Superior temporal gyrus (tissue), 1 donor: Measurements from ENCODE around the gene ZBED1.
"Not testable (repeated sequence)": the region's sequence is repeated elsewhere in the genome, so short reads cannot be mapped to it uniquely, and the experiment has no call there.

Experiments
- DNase-seq: peaks from one replicate; pipeline ENCODE4 v3.0.0-alpha.2; 2016; ENCODE audit errors: extremely low spot score

Gene ZBED1

DNA sequence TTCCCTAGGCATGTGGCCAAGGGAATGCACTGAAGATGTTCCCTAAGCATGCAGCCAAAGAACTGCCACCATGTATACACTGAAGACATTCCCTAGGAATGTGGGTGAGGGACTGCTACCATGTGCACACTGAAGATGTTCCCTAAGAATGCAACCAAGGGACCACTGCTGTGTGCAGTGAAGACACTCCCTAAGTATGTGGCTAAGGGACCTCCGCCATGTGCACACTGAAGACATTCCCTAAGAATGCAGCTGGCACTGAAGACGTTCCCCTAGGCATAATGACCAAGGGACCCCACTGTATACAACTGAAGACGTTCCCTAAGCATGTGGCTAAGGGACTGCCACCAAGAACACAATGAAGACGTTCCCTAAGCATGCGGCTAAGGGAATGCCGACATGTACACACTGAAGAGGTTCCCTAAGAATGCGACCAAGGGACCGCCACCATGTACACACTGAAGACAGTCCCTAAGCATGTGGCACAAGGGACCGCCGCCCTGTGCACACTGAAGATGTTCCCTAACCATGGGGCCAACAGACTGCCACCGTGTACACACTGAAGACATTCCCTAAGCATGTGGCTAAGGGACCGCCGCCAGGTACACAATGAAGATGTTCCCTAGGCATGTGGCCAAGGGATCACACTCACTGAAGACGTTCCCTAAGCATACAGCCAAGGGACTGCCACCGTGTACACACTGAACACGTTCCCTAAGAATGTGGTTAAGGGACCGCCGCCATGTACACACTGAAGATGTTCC lies 25.6 kb downstream of the ZBED1 start:
- no peak for DNase-seq

DNA sequence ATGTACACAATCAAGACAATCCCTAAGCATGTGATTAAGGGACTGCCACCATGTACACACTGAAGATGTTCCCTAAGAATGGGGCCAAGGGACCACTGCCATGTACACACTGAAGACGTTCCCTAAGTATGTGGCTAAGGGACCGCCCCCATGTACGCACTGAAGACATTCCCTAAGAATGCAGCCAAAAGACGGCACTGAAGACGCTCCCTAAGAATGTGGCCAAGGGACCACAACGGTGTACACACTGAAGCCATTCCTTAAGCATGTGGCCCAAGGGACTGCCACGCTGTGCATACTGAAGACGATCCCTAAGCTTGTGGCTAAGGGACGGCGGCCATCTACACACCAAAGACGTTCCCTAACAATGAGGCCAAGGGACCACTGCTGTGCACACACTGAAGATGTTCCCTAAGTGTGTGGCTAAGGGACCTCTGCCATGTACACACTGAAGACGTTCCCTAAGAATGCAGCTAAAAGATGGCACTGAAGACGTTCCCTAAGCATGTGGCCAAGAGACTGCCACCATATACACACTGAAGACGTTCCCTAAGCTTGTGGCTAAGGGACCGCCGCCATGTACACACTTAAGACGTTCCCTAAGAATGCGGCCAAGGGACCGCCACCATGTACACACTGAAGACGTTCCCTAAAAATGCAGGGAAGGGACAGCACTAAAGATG lies 26.4 kb downstream of the ZBED1 start:
- no peak for DNase-seq

DNA sequence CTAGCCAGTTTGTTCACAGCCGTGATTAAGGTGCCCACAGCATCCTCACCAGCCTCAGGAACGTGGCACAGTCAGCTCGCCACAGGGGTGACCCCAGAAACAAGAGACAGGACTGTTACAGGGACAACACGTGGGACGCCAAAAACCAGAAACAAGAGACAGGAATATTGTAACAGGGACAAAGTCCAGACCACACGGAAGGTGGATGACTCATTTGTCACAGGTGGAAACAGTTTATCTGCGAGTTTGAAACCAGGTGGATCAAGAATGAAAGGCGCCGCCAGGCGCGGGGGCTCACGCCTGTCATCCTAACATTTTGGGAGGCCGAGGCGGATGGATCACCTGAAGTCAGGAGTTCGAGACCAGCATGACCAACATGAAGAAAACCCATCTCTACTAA lies 27.7 kb downstream of the ZBED1 start:
- DNase-seq, result not testable (repeated sequence)

DNA sequence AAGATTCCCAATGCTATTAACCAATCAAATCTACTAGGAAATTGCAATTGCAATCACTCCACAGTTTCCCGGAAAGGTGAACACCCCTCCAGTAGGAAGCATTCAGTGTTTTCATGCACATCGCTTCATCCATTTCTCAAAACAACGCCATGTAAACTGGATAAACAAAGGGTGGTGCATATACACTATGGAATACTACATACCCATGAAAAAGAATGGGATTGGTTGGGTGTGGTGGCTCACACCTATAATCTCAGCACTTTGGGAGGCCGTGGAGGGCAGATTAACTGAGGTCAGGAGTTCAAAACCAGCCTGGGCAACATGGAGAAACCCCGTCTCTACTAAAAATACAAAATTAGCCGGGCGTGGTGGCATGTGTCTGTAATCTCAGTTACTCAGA lies 29.1 kb downstream of the ZBED1 start:
- DNase-seq, result no peak

DNA sequence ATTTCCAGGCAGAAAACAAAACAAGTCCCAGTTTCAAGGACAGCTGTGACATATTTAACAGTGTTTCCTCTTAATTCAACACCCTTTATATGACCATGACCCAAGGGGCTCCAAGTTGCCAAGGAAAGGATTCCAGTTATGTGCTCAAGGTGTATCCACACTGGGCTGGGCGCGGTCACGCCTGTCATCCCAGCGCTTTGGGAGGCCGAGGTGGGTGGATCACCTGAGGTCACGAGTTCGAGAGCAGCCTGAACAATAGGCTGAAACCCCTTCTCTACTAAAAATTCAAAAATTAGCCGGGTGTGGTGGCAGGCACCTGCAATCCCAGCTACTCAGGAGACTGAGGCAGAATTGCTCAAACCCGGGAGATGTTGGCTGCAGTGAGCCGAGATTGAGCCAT lies 29.6 kb downstream of the ZBED1 start:
- DNase-seq, result not testable (repeated sequence)

DNA sequence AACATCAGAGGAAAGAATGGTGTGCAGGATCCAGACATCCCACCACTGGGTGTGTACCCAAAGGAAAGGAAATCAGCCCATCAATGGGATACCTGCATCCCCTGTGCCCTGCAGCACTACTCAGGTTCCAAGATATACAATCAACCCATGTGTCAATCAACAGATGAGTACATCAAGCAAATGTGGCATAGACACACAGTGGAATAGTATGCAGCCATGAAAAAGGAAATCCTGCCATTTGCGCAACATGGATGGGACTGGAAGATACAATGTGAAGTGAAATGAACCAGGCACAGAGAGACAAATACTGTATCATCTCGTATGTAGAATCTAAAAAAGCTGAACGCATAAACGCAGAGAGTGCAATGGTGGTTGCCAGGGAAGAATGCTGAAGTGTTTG lies 30.9 kb downstream of the ZBED1 start:
- not testable (repeated sequence) for DNase-seq

DNA sequence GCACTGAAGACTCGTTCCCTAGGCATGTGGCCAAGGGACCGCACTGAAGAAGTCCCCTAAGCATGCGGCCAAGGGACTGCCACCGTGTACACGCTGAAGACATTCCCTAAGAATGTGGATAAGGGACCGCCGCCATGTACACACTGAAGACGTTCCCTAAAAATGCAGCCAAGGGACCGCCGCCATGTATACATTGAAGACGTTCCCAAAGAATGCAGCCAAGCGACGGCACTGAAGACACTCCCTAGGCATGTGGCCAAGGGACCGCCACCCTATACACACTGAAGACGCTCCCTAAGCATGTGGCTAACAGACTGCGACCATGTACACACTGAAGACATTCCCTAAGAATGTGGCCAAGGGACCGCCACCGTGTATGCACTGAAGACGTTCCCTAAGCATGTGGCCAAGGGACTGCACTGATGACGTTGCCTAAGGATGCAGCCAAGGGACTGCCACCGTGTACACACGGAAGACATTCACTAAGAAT lies 31.5 kb downstream of the ZBED1 start:
- DNase-seq, result no peak

DNA sequence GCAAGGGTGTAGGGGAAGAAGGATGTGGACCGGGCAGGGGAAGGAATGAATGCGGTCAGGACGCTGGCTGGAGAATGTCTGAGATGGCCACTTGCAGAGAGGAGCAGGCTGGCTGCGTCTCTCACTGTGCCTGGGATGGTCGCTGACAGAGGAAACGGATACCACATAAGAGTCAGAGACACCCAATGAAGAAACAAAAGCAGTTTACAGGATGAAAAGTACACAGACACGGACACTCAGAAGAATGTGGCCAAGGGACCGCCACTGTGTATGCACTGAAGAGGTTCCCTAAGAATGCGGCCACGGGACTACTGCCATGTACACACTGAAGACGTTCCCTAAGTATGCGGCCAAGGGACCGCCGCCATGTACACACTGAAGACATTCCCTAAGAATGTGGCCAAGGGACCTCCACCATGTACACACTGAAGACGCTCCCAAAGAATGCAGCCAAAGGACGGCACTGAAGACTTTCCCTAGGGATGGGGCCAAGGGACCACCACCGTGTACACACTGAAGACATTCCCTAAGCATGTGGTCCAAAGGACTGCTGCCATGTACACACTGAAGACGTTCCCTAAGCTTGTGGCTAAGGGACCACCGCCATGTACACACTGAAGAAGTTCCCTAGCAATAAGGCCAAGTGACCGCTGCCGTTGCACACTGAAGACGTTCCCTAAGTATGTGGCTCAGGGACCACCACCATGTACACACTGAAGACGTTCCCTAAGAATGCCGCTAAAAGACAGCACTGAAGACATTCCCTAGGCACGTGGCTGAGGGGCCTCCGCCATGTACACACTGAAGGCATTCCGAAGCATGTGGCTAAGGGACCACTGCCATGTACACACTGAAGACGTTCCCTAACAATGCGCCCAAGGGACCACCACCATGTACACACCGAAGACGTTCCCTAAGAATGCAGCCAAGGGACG lies 32.2 kb downstream of the ZBED1 start:
- no peak for DNase-seq

DNA sequence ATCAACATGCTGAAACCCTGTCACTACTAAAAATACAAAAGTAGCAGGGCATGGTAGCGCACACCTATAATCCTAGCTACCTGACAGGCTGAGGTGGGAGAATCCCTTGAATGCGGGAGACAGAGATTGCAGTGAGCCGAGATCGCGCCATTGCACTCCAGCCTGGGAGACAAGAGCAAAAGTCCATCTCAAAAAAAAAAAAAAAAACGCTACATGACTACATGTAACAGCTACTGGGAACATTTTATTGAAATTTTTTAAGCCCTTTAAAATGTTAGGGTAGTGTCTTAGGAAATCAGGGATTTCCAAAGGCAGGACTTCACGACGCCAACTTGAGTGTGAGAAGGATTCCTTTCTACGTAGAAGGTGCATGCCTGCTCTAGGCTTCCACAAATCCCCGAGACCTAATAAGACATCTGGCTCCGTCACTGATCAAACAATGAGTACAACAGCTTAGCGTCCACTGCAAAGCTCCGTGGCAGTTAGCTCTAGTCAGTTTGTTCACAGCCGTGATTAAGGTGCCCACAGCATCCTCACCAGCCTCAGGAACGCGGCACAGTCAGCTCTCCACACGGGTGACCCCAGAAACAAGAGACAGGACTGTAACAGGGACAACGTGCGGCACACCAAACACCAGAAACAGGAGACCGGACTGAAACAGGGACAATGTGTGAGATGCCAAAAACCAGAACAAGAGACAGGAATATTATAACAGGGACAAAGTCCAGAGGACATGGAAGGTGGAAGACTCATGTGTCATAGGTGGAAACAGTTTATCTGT lies 33.7 kb downstream of the ZBED1 start:
- DNase-seq, result no peak

DNA sequence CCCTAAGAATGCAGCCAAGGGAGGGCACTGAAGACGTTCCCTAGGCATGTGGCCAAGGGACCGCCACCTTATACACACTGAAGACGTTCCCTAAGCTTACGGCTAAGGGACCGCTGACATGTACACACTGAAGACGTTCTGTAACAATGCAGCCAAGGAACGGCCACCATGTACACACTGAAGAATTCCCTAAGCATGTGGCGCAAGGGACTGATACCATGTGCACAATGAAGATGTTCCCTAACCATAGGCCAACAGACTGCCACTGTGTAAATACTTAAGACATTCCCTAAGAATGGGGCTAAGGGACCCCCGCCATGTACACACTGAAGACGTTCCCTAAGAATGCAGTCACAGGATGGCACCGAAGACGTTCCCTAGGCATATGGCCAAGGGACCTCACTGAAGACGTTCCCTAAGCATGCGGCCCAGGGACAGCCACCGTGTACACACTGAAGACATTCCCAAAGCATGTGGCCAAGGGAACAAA lies 36.1 kb downstream of the ZBED1 start:
- DNase-seq, result no peak

DNA sequence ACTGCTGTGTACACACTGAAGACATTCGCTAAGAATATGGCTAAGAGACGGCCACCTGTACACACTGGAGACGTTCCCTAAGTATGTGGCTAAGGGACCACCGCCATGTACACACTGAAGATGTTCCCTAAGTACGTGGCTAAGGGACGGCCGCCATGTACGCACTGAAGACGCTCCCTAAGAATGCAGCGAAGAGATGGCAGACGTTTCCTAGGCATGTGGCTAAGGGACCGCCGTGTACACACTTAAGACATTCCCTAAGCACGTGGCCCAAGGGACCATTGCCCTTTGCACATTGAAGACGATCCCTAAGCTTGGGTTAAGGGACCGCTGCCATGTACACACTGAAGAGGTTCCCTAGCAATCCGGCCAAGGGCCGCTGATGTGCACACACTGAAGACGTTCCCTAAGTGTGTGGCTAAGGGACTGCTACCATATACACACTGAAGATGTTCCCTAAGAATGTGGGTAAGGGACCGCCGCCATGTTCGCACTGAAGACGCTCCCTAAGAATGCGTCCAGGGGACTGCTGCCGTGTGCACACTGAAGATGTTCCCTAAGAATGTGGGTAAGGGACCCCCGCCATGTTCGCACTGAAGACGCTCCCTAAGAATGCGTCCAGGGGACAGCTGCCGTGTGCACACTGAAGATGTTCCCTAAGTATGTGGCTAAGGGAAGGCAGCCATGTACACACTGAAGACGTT lies 36.7 kb downstream of the ZBED1 start:
- no peak for DNase-seq

DNA sequence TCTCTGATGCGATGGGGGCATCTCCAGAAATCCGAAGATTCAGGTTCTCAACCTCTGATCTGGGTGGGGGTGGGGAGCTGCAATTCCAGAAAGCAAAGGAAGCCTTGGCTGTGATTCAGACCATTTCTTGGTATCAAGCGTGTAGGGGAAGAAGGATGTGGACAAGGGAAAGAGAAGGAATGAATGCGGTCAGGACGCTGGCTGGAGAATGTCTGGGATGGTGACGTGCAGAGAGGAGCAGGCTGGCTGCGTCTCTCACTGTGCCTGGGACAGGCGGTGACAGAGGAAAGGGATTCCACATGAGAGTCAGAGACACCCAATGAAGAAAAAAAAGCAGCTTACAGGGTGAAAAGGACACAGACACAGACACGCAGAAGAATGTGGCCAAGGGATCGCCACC lies 37.3 kb downstream of the ZBED1 start:
- not testable (repeated sequence) for DNase-seq

DNA sequence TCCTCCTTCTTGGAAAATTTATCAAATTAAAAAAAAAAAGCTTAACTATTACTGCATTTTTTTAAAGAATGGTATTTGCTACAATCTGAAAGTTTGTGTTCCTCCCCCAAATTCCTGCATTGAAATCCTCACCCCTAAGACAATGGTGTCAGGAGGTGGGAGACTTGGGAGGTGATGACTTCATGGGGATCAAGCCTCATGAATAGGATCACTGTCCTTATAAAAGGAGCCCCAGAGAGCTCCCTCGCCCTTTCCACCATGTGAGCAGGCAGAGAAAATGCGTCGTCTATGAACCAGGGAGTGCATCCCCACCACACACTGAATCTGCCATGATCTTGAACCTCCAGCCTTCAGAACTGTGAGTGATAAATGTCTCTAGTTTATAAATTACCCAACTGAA lies 38.0 kb downstream of the ZBED1 start:
- no peak for DNase-seq

DNA sequence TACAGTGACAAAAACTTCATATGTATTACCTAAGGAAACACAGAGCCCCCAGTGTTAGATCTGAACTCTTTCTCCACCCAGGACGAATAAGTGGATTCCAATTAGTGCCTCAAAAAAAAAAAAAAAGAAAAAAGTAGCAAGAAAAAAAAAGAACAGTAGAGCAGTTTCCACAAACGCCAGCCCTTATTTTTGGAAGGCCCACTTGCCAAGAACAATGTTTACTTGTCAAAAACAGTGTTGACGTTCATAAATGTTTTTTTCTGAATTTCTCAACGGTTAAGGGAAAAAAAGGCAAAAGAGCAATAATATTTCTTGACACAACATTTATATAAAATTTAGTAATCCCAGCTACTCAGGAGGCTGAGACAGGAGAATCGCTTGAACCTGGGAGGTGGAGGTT lies 38.7 kb downstream of the ZBED1 start:
- peak; percentile 10 for DNase-seq

DNA sequence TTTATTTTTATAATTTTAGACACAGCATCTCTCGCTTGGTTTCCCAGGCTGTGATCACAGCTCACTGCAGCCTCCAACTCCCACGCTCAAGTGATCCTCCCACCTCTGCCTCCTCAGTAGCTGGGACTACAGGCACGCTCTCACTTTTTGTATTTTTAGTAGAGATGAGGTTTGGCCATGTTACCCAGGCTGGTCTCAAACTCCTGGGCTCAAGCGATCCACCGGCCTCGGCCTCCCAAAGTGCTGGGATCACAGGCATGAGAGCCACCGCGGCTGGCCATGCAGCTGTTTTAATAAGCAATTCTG lies 39.1 kb downstream of the ZBED1 start:
- no peak for DNase-seq

DNA sequence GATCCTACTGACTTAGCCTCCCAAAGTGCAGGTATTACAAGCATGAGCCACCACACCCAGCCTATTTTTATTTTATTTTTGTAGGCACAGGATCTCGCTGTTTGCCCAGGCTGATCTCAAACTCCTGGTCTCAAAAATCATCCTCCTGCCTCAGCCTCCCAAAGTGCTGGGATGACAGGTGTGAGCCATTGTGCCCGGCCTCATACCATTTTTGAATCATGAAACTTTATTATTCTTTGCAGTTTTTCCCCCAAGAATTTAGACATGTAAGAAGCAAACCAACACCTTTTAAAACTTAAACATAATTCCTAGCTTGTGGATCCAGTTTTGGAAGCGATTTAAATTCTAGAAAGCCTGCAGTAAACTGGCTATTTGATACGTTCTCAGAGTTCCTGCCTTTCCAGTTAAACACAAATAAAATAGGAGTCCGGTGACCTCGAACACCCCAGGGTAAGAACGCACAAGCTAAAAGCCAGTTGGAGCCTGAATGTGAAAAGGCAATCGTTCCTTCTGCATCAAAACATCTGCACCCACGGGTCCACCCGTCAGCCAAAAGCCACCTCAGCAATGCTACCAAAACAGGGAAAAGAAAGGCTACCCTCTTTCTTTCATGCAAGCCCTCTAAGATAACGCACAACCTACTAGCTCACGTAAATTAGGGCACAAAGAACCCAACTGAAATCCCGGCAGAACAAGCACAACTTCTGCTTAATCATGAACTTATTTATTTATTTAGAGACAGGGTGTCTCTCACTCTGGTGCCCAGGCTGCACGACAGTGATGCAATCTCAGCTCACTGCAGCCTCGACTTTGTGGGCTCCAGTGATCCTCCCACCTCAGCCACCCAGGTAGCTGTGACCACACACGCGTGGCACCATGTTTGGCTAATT lies 39.7 kb downstream of the ZBED1 start:
- not testable (repeated sequence) for DNase-seq

DNA sequence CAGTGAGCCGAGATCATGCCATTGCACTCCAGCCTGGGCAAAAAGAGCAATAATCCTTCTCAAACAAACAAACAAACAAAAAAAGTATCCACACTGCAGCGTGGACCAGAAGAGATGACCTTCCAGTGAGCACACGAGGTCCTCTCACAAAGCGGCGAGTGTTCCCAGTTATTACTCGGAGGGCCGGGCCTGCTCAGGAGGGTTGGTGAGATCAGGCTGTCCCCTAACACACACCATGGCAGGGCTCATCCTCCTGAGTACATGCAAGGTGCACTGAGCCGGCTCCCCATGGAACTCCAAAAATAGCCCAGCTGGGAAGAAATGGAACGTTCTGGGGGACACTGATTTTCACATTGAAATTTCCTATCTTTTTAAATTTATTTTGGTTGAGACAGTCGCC lies 40.7 kb downstream of the ZBED1 start:
- not testable (repeated sequence) for DNase-seq

DNA sequence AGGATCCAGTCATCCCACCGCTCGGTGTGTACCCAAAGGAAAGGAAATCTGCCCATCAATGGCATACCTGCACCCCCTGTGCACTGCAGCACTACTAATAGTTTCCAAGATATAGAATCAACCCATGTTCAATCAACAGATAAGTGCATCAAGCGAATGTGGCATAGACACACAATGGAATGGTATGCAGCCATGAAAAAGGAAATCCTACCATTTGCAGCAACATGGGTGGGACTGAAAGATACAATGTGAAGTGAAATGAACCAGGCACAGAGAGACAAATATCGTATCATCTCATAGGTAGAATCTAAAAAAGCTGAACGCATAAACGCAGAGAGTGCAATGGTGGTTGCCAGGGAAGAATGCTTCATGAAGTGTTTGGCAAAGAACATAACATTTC lies 42.5 kb downstream of the ZBED1 start:
- DNase-seq, result no peak

DNA sequence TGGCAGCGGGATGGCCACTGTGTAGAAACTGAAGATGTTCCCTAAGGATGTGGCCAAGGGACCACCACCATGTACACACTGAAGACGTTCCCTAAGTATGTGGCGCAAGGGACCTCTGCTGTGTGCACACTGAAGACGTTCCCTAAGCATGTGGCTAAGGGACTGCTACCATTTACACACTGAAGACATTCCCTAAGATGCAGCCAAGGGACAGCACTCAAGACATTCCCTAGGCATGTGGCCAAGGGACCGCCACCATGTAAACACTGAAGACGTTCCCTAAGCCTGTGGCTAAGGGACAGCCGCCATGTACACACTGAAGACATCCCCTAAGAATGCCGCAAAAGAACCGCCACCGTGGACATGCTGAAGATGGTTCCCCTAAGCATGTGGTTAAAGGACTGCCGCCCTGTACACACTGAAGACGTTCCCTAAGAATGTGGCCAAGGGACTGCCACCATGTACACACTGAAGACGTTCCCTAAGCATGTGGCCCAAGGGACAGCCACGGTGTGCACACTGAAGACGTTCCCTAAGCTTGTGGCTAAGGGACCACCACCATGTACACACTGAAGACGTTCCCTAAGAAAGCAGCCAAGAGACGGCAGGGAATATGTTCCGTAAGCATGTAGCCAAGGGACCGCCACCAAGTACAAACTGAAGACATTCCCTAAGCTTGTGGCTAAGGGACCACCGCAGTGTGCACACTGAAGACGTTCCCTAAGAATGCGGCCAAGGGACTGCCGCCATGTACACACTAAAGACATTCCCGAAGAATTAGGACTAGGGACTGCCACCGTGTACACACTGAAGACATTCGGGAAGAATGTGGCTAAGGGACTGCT lies 43.3 kb downstream of the ZBED1 start:
- no peak for DNase-seq
